HL-60 (cell line): ENCODE data around the gene IFT43.

ENCODE experiments used
- GABPA ChIP-seq: IDR thresholded peaks from 2 replicates; pipeline ENCODE4 v1.6.1; 2012; ENCODE audit warnings: low read depth
- POLR2AphosphoS5 ChIP-seq: IDR thresholded peaks from 2 replicates; pipeline ENCODE4 v1.6.1; 2012; ENCODE audit warnings: low read depth
- SPI1 ChIP-seq: IDR thresholded peaks from 2 replicates; pipeline ENCODE4 v1.6.1; 2012; ENCODE audit warnings: low read depth, mild to moderate bottlenecking, borderline replicate concordance
- TF ChIP-seq, protein P1 (sequence below): IDR thresholded peaks from one replicate; pipeline ENCODE4 v1.5.1; 2011; ENCODE audit warnings: low read length, control low read depth, inconsistent platforms; ENCODE audit not compliant: insufficient read depth
- TF ChIP-seq, protein P2 (sequence below): IDR thresholded peaks from 2 replicates; pipeline ENCODE4 v1.6.1; 2012; ENCODE audit warnings: low read depth; ENCODE audit not compliant: insufficient replicate concordance

DNA sequence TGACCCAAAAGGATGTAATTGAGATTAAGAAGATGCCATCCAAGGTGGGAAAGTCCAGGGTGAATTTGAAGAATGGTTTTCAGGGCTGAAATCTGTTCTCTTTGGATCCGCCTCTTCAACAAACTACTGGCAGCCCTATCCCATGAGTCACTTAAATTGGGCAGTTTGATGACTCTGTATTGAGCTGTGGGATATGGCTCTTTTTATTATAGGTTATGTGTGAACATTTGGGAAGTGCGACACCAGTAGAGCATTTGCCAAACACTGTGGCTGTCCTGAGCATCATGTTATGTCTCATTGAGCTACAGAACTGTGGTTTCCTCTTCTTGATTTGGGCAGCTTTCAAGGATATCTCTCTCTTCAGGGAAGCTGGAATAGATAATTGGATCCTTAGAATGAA lies 22.3 kb downstream of the IFT43 start:
- no peak for TF ChIP-seq POLR2AphosphoS5
- TF ChIP-seq, protein P1, sequence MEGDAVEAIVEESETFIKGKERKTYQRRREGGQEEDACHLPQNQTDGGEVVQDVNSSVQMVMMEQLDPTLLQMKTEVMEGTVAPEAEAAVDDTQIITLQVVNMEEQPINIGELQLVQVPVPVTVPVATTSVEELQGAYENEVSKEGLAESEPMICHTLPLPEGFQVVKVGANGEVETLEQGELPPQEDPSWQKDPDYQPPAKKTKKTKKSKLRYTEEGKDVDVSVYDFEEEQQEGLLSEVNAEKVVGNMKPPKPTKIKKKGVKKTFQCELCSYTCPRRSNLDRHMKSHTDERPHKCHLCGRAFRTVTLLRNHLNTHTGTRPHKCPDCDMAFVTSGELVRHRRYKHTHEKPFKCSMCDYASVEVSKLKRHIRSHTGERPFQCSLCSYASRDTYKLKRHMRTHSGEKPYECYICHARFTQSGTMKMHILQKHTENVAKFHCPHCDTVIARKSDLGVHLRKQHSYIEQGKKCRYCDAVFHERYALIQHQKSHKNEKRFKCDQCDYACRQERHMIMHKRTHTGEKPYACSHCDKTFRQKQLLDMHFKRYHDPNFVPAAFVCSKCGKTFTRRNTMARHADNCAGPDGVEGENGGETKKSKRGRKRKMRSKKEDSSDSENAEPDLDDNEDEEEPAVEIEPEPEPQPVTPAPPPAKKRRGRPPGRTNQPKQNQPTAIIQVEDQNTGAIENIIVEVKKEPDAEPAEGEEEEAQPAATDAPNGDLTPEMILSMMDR, result no peak
- no peak for TF ChIP-seq SPI1
- no peak for TF ChIP-seq GABPA
- TF ChIP-seq, protein P2, sequence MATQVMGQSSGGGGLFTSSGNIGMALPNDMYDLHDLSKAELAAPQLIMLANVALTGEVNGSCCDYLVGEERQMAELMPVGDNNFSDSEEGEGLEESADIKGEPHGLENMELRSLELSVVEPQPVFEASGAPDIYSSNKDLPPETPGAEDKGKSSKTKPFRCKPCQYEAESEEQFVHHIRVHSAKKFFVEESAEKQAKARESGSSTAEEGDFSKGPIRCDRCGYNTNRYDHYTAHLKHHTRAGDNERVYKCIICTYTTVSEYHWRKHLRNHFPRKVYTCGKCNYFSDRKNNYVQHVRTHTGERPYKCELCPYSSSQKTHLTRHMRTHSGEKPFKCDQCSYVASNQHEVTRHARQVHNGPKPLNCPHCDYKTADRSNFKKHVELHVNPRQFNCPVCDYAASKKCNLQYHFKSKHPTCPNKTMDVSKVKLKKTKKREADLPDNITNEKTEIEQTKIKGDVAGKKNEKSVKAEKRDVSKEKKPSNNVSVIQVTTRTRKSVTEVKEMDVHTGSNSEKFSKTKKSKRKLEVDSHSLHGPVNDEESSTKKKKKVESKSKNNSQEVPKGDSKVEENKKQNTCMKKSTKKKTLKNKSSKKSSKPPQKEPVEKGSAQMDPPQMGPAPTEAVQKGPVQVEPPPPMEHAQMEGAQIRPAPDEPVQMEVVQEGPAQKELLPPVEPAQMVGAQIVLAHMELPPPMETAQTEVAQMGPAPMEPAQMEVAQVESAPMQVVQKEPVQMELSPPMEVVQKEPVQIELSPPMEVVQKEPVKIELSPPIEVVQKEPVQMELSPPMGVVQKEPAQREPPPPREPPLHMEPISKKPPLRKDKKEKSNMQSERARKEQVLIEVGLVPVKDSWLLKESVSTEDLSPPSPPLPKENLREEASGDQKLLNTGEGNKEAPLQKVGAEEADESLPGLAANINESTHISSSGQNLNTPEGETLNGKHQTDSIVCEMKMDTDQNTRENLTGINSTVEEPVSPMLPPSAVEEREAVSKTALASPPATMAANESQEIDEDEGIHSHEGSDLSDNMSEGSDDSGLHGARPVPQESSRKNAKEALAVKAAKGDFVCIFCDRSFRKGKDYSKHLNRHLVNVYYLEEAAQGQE, result no peak
